ENCODE measurements around the gene SF3B6.

DNA sequence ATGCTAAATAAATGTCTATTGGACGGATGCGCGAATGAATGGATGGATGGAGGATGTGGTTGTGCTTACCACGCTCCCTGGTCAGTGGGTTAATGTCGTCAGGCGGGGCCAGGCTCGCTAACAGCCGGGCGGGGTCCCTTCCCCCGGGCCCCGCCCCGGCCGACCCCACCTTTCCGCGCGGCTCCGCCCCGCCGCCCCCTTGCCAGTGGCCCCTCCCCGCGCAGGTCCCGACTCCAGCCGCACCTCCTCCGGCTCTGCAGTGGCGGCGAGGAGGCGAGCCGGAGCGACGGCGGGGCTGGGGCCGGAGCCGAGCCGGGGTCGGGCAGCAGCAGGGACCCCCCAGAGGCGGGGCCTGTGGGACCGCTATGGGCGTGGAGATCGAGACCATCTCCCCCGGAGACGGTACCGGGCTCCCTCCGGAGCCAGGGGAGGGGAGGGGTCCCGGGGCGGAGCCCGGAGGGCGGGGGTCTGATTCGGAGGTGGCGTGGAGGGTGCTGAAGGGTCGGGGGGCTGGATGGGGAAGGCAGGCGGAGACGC, 26.6 kb downstream of the SF3B6 start, which contains the start of gene FKBP1B:
- TF ChIP-seq, protein P1, sequence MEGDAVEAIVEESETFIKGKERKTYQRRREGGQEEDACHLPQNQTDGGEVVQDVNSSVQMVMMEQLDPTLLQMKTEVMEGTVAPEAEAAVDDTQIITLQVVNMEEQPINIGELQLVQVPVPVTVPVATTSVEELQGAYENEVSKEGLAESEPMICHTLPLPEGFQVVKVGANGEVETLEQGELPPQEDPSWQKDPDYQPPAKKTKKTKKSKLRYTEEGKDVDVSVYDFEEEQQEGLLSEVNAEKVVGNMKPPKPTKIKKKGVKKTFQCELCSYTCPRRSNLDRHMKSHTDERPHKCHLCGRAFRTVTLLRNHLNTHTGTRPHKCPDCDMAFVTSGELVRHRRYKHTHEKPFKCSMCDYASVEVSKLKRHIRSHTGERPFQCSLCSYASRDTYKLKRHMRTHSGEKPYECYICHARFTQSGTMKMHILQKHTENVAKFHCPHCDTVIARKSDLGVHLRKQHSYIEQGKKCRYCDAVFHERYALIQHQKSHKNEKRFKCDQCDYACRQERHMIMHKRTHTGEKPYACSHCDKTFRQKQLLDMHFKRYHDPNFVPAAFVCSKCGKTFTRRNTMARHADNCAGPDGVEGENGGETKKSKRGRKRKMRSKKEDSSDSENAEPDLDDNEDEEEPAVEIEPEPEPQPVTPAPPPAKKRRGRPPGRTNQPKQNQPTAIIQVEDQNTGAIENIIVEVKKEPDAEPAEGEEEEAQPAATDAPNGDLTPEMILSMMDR (IDR thresholded peaks at IDR 0.05; ENCODE audit: insufficient read depth, low read length, poor library complexity, severe bottlenecking): no peak
- TF ChIP-seq EZH2phosphoT487 (conservative IDR thresholded peaks at IDR 0.05; ENCODE audit: low read length): no peak

Data from SU-DHL-6 (cell line).